Muscle layer of colon (tissue), 2 donors: Measurements from ENCODE around the gene DENND1A.

Experiments
- H3K27ac ChIP-seq: one replicate; pipeline ENCODE4 v1.7.0; 2013; ENCODE audit warnings: low read depth, mild to moderate bottlenecking, low read length, moderate library complexity
- H3K27me3 ChIP-seq, 2 donors: one replicate each; pipeline ENCODE4 v1.7.0; 2013; ENCODE audit warnings: low read length in 2 of 2, mild to moderate bottlenecking in 2 of 2; ENCODE audit not compliant: insufficient read depth in 2 of 2, control insufficient read depth in 1 of 2
- H3K36me3 ChIP-seq: one replicate; pipeline ENCODE4 v1.7.0; 2013; ENCODE audit warnings: mild to moderate bottlenecking, low read length; ENCODE audit not compliant: insufficient read depth
- H3K4me1 ChIP-seq: one replicate; pipeline ENCODE4 v1.7.0; 2013; ENCODE audit warnings: mild to moderate bottlenecking, low read length; ENCODE audit not compliant: insufficient read depth
- H3K4me3 ChIP-seq, 2 donors: one replicate each; pipeline ENCODE4 v1.7.0; 2013; ENCODE audit warnings: low read length in 2 of 2, low read depth in 1 of 2, mild to moderate bottlenecking in 1 of 2, moderate library complexity in 1 of 2
- H3K9ac ChIP-seq: one replicate; pipeline ENCODE4 v1.7.0; 2013; ENCODE audit warnings: low read length
- H3K9me3 ChIP-seq: one replicate; pipeline ENCODE4 v1.7.0; 2013; ENCODE audit warnings: mild to moderate bottlenecking, low read length
- donor health status: abdominal sarcoma.
- donor health status: Adenocarcinoma of cecum.

DENND1A gene

GRCh38 chr9:123928533-123929176 is 1.3 kb downstream of the DENND1A start:
- peaks cover 19% of the 10 kb centered on the region for H3K4me1 ChIP-seq
- no peaks in the 10 kb centered on the region for H3K9me3 ChIP-seq
- peak overlapping the region; percentile 59 for H3K9ac ChIP-seq
- peak overlapping the region; percentile 46 for H3K27ac ChIP-seq
- peak overlapping the region; percentile 66 to 73 for H3K4me3 ChIP-seq
- no peaks in the 10 kb centered on the region for H3K36me3 ChIP-seq
- H3K27me3 ChIP-seq, result no peaks in the 10 kb centered on the region

GRCh38 chr9:123927625-123928532 is 2.0 kb downstream of the DENND1A start:
- Histone ChIP-seq H3K36me3 (no peaks in the 10 kb centered on the region), H3K4me3 (no peak overlapping the region), H3K27ac (no peak overlapping the region), H3K4me1 (peaks cover 19% of the 10 kb centered on the region), H3K9ac (no peak overlapping the region), H3K9me3 (no peaks in the 10 kb centered on the region), H3K27me3 (no peaks in the 10 kb centered on the region)

GRCh38 chr9:123926941-123927340 is 3.0 kb downstream of the DENND1A start:
- H3K4me1 ChIP-seq, result peaks cover 19% of the 10 kb centered on the region
- H3K9ac ChIP-seq, result no peak overlapping the region
- no peaks in the 10 kb centered on the region for H3K27me3 ChIP-seq
- H3K36me3 ChIP-seq, result no peaks in the 10 kb centered on the region
- no peak overlapping the region for H3K4me3 ChIP-seq
- H3K27ac ChIP-seq, result no peak overlapping the region
- H3K9me3 ChIP-seq, result no peaks in the 10 kb centered on the region

GRCh38 chr9:123925819-123926218 is 4.1 kb downstream of the DENND1A start:
- Histone ChIP-seq H3K9me3 (no peaks in the 10 kb centered on the region), H3K4me1 (peaks cover 19% of the 10 kb centered on the region), H3K36me3 (no peaks in the 10 kb centered on the region), H3K4me3 (no peak overlapping the region), H3K27ac (no peak overlapping the region), H3K27me3 (no peaks in the 10 kb centered on the region), H3K9ac (no peak overlapping the region)

- H3K4me1 ChIP-seq, result peaks cover 19% of the 10 kb centered on the region
- H3K9ac ChIP-seq, result no peak overlapping the region
- no peaks in the 10 kb centered on the region for H3K9me3 ChIP-seq
- H3K4me3 ChIP-seq, result no peak overlapping the region
- no peak overlapping the region for H3K27ac ChIP-seq
- H3K36me3 ChIP-seq, result no peaks in the 10 kb centered on the region
- H3K27me3 ChIP-seq, result no peaks in the 10 kb centered on the region
Measured at GRCh38 chr9:123925161-123925560, 4.8 kb downstream of the DENND1A start.

GRCh38 chr9:123924727-123925126 is 5.2 kb downstream of the DENND1A start:
- peaks cover 19% of the 10 kb centered on the region for H3K4me1 ChIP-seq
- H3K27me3 ChIP-seq, result no peaks in the 10 kb centered on the region

GRCh38 chr9:123923884-123924283 is 6.0 kb downstream of the DENND1A start:
- no peak overlapping the region for H3K27ac ChIP-seq
- peaks cover 15% of the 10 kb centered on the region for H3K4me1 ChIP-seq

More at GRCh38 chr9:123924727-123925126, 5.2 kb downstream of the DENND1A start:
- H3K9me3 ChIP-seq, result no peaks in the 10 kb centered on the region
- no peak overlapping the region for H3K4me3 ChIP-seq
- no peak overlapping the region for H3K27ac ChIP-seq
- no peak overlapping the region for H3K9ac ChIP-seq
- no peaks in the 10 kb centered on the region for H3K36me3 ChIP-seq

GRCh38 chr9:123923377-123923776 is 6.5 kb downstream of the DENND1A start:
- no peak overlapping the region for H3K4me3 ChIP-seq
- no peak overlapping the region for H3K27ac ChIP-seq
- no peak overlapping the region for H3K9ac ChIP-seq
- H3K36me3 ChIP-seq, result no peaks in the 10 kb centered on the region
- H3K4me1 ChIP-seq, result peaks cover 10% of the 10 kb centered on the region
- H3K27me3 ChIP-seq, result no peaks in the 10 kb centered on the region
- no peaks in the 10 kb centered on the region for H3K9me3 ChIP-seq

More at GRCh38 chr9:123923884-123924283, 6.0 kb downstream of the DENND1A start:
- Histone ChIP-seq H3K27me3 (no peaks in the 10 kb centered on the region), H3K4me3 (no peak overlapping the region), H3K9ac (no peak overlapping the region), H3K36me3 (no peaks in the 10 kb centered on the region), H3K9me3 (no peaks in the 10 kb centered on the region)

GRCh38 chr9:123922911-123923310 is 7.0 kb downstream of the DENND1A start:
- Histone ChIP-seq H3K36me3 (no peaks in the 10 kb centered on the region), H3K9me3 (no peaks in the 10 kb centered on the region), H3K27ac (no peak overlapping the region), H3K4me3 (no peak overlapping the region), H3K9ac (no peak overlapping the region), H3K27me3 (no peaks in the 10 kb centered on the region), H3K4me1 (peaks cover 5% of the 10 kb centered on the region)

- H3K4me1 ChIP-seq, result peaks cover under 1% of the 10 kb centered on the region
- no peaks in the 10 kb centered on the region for H3K27me3 ChIP-seq
- H3K9me3 ChIP-seq, result no peaks in the 10 kb centered on the region
- H3K9ac ChIP-seq, result no peak overlapping the region
- H3K27ac ChIP-seq, result no peak overlapping the region
- no peaks in the 10 kb centered on the region for H3K36me3 ChIP-seq
- H3K4me3 ChIP-seq, result no peak overlapping the region
Measured at GRCh38 chr9:123922431-123922830, 7.5 kb downstream of the DENND1A start.

GRCh38 chr9:123914517-123915196 is 15.3 kb downstream of the DENND1A start:
- Histone ChIP-seq H3K36me3 (no peaks in the 10 kb centered on the region), H3K27me3 (no peaks in the 10 kb centered on the region), H3K4me1 (no peaks in the 10 kb centered on the region), H3K9me3 (no peaks in the 10 kb centered on the region), H3K4me3 (no peak overlapping the region), H3K9ac (no peak overlapping the region), H3K27ac (no peak overlapping the region)
